GM12878 (cell line): ENCODE measurements around the gene PTP4A1. TPM values are rescaled to one million over a fixed set of nuclear protein-coding genes. Genes with fewer than 3 reads are reported as not detected.

Experiments
- CBFB ChIP-seq: IDR thresholded peaks from 2 replicates; pipeline ENCODE4 v1.6.1; 2016; ENCODE audit warnings: antibody characterized with exemption, low read depth
- DPF2 ChIP-seq: fragments of 450-650 bp; IDR thresholded peaks from 2 replicates; pipeline ENCODE4 v1.6.1; 2017; ENCODE audit warnings: mild to moderate bottlenecking
- EZH2 ChIP-seq: IDR thresholded peaks from 2 replicates; pipeline ENCODE4 v1.6.1; 2012; ENCODE audit warnings: low read depth, mild to moderate bottlenecking, control low read depth, inconsistent platforms, low read length, borderline replicate concordance; ENCODE audit not compliant: control insufficient read depth
- HDGF ChIP-seq: fragments of 450-650 bp; IDR thresholded peaks from 2 replicates; pipeline ENCODE4 v1.6.1; 2016; ENCODE audit warnings: antibody characterized with exemption
- JUNB ChIP-seq: IDR thresholded peaks from 2 replicates; pipeline ENCODE4 v1.6.1; 2016; ENCODE audit warnings: antibody characterized with exemption, mild to moderate bottlenecking
- NFXL1 ChIP-seq: fragments of 450-650 bp; IDR thresholded peaks from 2 replicates; pipeline ENCODE4 v1.6.1; 2017; ENCODE audit warnings: antibody characterized with exemption, mild to moderate bottlenecking, borderline replicate concordance
- NFYB ChIP-seq: IDR thresholded peaks from 2 replicates; pipeline ENCODE4 v1.6.1; 2011; ENCODE audit warnings: low read depth, mild to moderate bottlenecking, low read length, improper control_type of control experiment, moderate library complexity; ENCODE audit not compliant: insufficient read depth
- NR2C1 ChIP-seq: fragments of 450-650 bp; IDR thresholded peaks from 2 replicates; pipeline ENCODE4 v1.6.1; 2017; ENCODE audit warnings: antibody characterized with exemption, mild to moderate bottlenecking, moderate library complexity
- RUNX3 ChIP-seq: IDR thresholded peaks from 2 replicates; pipeline ENCODE4 v1.6.1; 2012; ENCODE audit warnings: low read length, inconsistent platforms
- SIN3A ChIP-seq: IDR thresholded peaks from 2 replicates; pipeline ENCODE4 v1.6.1; 2012; ENCODE audit warnings: low read depth, low read length, improper control_type of control experiment
- STAT1 ChIP-seq: fragments of 450-650 bp; conservative IDR thresholded peaks from 2 replicates; pipeline ENCODE4 v1.6.1; 2014; ENCODE audit warnings: antibody characterized with exemption, mild to moderate bottlenecking
- SUZ12 ChIP-seq: fragments of 200-600 bp; sonication (generic); IDR thresholded peaks from one replicate; pipeline ENCODE4 v1.6.1; 2018; ENCODE audit warnings: antibody characterized with exemption, mild to moderate bottlenecking; ENCODE audit not compliant: unreplicated experiment
- TARDBP ChIP-seq: IDR thresholded peaks from 2 replicates; pipeline ENCODE4 v1.6.1; 2016; ENCODE audit warnings: borderline replicate concordance
- TCF7 ChIP-seq: IDR thresholded peaks from 2 replicates; pipeline ENCODE4 v1.6.1; 2014; ENCODE audit warnings: antibody characterized with exemption, borderline replicate concordance
- ZNF274 ChIP-seq: IDR thresholded peaks from one replicate; pipeline ENCODE4 v1.8.0; 2011; ENCODE audit not compliant: insufficient read length, insufficient read depth
- polyA plus RNA-seq, 11 experiments: library from polyadenylated mRNA; depleted of rRNA in 4 of 11; unstranded in 6 of 11; stranded (reverse) in 5 of 11; fragments of >200 nt; fragmentation: Nextera tagmentation in 4 of 11; fragmentation: Illumina TruSeq in 1 of 11; extraction: Ambion mirVana in 4 of 11; extraction: Trizol in 1 of 11; gene quantifications; 1 replicate in 1 of 11; 2 replicates in 10 of 11; pipeline versions ENCODE4 v1.2.1 to v1.2.3, GENCODE V29; 2011 to 2016; ENCODE audit warnings: inconsistent platforms in 2 of 11, missing spikeins in 2 of 11, low read depth in 1 of 11
- total RNA-seq, 4 experiments: library from RNA; depleted of rRNA in 3 of 4; stranded (reverse); fragments of >200 nt in 3 of 4; fragmentation: Illumina TruSeq in 1 of 4; extraction: Trizol in 1 of 4; gene quantifications; 2 replicates each; pipeline versions ENCODE4 v1.2.1 to v1.2.3, GENCODE V29; 2013 to 2021
- TF ChIP-seq, protein P1 (sequence below): fragments of 450-650 bp; IDR thresholded peaks from 2 replicates; pipeline ENCODE4 v1.6.1; 2016; ENCODE audit warnings: mild to moderate bottlenecking, moderate library complexity, borderline replicate concordance
- TF ChIP-seq, protein P2 (sequence below): IDR thresholded peaks from 2 replicates; pipeline ENCODE4 v1.6.1; 2011; ENCODE audit warnings: borderline replicate concordance, low read depth, mild to moderate bottlenecking, moderate library complexity, mixed read lengths, low read length; ENCODE audit not compliant: insufficient read depth; ENCODE audit errors: extremely low read length
- TF ChIP-seq, protein P3 (sequence below): fragments of 450-650 bp; IDR thresholded peaks from 2 replicates; pipeline ENCODE4 v1.6.1; 2017; ENCODE audit warnings: antibody characterized with exemption, mild to moderate bottlenecking, moderate library complexity

PTP4A1 gene
- total and polyA plus RNA-seq, 10 of the 15 experiments (the other 5 are each of a cell fraction or from before 2014, with no cell fraction given): 8.5 to 190 (median 46.4) TPM; not detected in 2

DNA sequence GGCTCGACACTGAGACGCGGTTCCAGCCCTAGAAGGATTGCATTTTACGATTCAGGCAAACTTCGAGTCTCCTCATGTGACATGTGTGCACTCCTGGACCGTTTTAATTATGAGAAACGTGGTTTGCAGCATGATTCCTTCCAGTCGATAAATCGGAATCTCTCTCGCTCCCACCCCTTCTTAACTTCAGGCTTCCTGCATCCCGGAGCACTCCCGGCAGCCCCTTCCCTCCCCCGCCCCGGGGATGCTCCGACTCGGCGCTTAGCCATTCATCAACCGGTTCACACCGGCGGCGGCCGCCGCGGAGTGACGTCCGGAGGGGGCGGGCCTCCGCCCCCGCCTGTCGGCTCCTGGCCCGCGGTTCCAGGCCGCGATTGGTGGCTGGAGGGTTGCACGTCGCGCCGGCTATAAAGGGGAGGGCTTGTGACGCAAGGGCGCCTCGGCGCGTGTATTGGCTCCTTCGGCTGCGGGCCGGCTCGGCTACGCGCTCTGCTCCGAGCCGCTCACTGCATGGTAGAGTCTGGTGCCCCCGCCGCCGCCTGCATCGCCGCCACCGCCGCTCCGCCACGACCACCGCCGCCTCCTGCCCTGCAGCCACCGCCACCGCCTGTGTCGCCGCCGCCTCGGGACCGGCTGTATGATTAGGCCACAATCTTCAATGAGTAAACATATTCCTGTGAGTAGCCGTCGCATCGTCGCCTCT, at the start of gene PTP4A1, which contains the start of gene LOC128125822 (continued):
- TF ChIP-seq NFXL1: no peak
- TF ChIP-seq HDGF: 0 out of 2 replicates have a peak, but pooled peaks have one; percentile 28
- TF ChIP-seq TCF7: no peak
- TF ChIP-seq ZNF274: no peak
- TF ChIP-seq, protein P1, sequence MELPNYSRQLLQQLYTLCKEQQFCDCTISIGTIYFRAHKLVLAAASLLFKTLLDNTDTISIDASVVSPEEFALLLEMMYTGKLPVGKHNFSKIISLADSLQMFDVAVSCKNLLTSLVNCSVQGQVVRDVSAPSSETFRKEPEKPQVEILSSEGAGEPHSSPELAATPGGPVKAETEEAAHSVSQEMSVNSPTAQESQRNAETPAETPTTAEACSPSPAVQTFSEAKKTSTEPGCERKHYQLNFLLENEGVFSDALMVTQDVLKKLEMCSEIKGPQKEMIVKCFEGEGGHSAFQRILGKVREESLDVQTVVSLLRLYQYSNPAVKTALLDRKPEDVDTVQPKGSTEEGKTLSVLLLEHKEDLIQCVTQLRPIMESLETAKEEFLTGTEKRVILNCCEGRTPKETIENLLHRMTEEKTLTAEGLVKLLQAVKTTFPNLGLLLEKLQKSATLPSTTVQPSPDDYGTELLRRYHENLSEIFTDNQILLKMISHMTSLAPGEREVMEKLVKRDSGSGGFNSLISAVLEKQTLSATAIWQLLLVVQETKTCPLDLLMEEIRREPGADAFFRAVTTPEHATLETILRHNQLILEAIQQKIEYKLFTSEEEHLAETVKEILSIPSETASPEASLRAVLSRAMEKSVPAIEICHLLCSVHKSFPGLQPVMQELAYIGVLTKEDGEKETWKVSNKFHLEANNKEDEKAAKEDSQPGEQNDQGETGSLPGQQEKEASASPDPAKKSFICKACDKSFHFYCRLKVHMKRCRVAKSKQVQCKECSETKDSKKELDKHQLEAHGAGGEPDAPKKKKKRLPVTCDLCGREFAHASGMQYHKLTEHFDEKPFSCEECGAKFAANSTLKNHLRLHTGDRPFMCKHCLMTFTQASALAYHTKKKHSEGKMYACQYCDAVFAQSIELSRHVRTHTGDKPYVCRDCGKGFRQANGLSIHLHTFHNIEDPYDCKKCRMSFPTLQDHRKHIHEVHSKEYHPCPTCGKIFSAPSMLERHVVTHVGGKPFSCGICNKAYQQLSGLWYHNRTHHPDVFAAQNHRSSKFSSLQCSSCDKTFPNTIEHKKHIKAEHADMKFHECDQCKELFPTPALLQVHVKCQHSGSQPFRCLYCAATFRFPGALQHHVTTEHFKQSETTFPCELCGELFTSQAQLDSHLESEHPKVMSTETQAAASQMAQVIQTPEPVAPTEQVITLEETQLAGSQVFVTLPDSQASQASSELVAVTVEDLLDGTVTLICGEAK: no peak
- TF ChIP-seq RUNX3: no peak; the same call in 1 of the 2 replicates
- TF ChIP-seq TARDBP: 0 out of 2 replicates have a peak, but pooled peaks have one; percentile 20
- TF ChIP-seq, protein P2, sequence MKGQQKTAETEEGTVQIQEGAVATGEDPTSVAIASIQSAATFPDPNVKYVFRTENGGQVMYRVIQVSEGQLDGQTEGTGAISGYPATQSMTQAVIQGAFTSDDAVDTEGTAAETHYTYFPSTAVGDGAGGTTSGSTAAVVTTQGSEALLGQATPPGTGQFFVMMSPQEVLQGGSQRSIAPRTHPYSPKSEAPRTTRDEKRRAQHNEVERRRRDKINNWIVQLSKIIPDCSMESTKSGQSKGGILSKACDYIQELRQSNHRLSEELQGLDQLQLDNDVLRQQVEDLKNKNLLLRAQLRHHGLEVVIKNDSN: no peak
- TF ChIP-seq, protein P3, sequence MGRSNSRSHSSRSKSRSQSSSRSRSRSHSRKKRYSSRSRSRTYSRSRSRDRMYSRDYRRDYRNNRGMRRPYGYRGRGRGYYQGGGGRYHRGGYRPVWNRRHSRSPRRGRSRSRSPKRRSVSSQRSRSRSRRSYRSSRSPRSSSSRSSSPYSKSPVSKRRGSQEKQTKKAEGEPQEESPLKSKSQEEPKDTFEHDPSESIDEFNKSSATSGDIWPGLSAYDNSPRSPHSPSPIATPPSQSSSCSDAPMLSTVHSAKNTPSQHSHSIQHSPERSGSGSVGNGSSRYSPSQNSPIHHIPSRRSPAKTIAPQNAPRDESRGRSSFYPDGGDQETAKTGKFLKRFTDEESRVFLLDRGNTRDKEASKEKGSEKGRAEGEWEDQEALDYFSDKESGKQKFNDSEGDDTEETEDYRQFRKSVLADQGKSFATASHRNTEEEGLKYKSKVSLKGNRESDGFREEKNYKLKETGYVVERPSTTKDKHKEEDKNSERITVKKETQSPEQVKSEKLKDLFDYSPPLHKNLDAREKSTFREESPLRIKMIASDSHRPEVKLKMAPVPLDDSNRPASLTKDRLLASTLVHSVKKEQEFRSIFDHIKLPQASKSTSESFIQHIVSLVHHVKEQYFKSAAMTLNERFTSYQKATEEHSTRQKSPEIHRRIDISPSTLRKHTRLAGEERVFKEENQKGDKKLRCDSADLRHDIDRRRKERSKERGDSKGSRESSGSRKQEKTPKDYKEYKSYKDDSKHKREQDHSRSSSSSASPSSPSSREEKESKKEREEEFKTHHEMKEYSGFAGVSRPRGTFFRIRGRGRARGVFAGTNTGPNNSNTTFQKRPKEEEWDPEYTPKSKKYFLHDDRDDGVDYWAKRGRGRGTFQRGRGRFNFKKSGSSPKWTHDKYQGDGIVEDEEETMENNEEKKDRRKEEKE: no peak
- no peak for TF ChIP-seq STAT1
- no peak for TF ChIP-seq CBFB
- peak; percentile 74 for TF ChIP-seq DPF2
- TF ChIP-seq JUNB: no peak
- TF ChIP-seq SUZ12: no peak
- TF ChIP-seq NR2C1: no peak
- peak; percentile 87 for TF ChIP-seq NFYB
- TF ChIP-seq EZH2: no peak
- TF ChIP-seq SIN3A: no peak
